ENCODE measurements around the gene EXOC3. TPM values are rescaled to one million over a fixed set of nuclear protein-coding genes. Genes with fewer than 3 reads are reported as not detected.

EXOC3 gene
- total RNA-seq, 1 donor from 2014 or later = 59.5 TPM

GRCh38 chr5:420632-421286, 22.2 kb upstream of the EXOC3 start:
- ATAC-seq (no peak), DNase-seq (peak; percentile 52)
- no peak overlapping the region for H3K4me3 ChIP-seq
- peaks cover 4% of the 10 kb centered on the region for H3K4me1 ChIP-seq
- intact Hi-C loops (cut with DNase I) = no loop called here
- H3K27ac ChIP-seq = no peak overlapping the region
- no peaks in the 10 kb centered on the region for H3K36me3 ChIP-seq
- H3K9me3 ChIP-seq = no peaks in the 10 kb centered on the region
- TF ChIP-seq, protein P1, sequence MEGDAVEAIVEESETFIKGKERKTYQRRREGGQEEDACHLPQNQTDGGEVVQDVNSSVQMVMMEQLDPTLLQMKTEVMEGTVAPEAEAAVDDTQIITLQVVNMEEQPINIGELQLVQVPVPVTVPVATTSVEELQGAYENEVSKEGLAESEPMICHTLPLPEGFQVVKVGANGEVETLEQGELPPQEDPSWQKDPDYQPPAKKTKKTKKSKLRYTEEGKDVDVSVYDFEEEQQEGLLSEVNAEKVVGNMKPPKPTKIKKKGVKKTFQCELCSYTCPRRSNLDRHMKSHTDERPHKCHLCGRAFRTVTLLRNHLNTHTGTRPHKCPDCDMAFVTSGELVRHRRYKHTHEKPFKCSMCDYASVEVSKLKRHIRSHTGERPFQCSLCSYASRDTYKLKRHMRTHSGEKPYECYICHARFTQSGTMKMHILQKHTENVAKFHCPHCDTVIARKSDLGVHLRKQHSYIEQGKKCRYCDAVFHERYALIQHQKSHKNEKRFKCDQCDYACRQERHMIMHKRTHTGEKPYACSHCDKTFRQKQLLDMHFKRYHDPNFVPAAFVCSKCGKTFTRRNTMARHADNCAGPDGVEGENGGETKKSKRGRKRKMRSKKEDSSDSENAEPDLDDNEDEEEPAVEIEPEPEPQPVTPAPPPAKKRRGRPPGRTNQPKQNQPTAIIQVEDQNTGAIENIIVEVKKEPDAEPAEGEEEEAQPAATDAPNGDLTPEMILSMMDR (IDR thresholded peaks at IDR 0.05) = no peak
- H3K27me3 ChIP-seq = no peaks in the 10 kb centered on the region

DNA sequence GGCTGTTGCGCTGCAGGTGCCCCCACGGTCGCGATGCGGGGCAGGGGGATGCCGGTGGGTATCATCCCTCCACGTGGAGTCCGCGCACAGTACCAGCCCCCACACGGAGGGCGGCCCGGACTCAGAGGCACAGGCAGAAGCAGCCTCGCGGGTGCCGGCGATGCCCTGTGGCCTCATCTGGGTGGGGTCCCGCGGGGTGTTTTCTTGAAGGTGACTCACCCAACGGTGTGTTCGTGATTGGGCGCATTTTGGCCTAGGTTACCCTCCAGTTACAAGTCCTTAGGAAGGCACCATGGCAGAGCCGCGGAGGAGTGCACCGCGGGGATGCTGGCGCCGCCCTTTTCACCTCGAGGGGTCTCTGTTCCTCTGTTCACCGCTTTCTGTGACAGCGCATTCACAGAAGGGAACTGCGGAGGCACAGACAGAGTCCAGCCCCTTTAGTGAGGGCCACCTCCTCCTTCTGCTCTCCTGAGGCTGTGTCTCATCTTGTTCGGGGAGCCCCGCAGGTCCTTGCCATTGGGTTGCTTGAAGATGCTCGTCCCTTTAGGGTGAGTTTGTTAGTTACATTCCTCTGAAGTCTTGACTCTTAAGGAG, 21.6 kb upstream of the EXOC3 start:
- intact Hi-C loops (cut with DNase I) = no loop called here
- TF ChIP-seq, protein P1 (IDR thresholded peaks at IDR 0.05) = no peak
- Histone ChIP-seq H3K9me3 (no peaks in the 10 kb centered on the region), H3K4me3 (no peak overlapping the region), H3K27ac (no peak overlapping the region), H3K36me3 (no peaks in the 10 kb centered on the region), H3K27me3 (no peaks in the 10 kb centered on the region), H3K4me1 (no peaks in the 10 kb centered on the region)
- ATAC-seq = no peak
- DNase-seq = peak; percentile 58

GRCh38 chr5:421901-422300, 21.1 kb upstream of the EXOC3 start:
- ATAC-seq = no peak
- intact Hi-C loops (cut with DNase I) = no loop called here
- H3K9me3 ChIP-seq = no peaks in the 10 kb centered on the region
- no peaks in the 10 kb centered on the region for H3K27me3 ChIP-seq
- H3K36me3 ChIP-seq = no peaks in the 10 kb centered on the region
- peak; percentile 60 for DNase-seq
- H3K4me1 ChIP-seq = no peaks in the 10 kb centered on the region
- H3K27ac ChIP-seq = no peak overlapping the region
- TF ChIP-seq, protein P1 (IDR thresholded peaks at IDR 0.05) = no peak
- no peak overlapping the region for H3K4me3 ChIP-seq

- H3K4me1 ChIP-seq = no peaks in the 10 kb centered on the region
- no peak overlapping the region for H3K4me3 ChIP-seq
- H3K36me3 ChIP-seq = no peaks in the 10 kb centered on the region
- ATAC-seq (no peak), DNase-seq (peak; percentile 56)
- no peaks in the 10 kb centered on the region for H3K27me3 ChIP-seq
- TF ChIP-seq, protein P1 (IDR thresholded peaks at IDR 0.05) = no peak
- no peak overlapping the region for H3K27ac ChIP-seq
- H3K9me3 ChIP-seq = no peaks in the 10 kb centered on the region
- intact Hi-C loops (cut with DNase I) = no loop called here
Observed at GRCh38 chr5:422323-423232, 20.4 kb upstream of the EXOC3 start.

DNA sequence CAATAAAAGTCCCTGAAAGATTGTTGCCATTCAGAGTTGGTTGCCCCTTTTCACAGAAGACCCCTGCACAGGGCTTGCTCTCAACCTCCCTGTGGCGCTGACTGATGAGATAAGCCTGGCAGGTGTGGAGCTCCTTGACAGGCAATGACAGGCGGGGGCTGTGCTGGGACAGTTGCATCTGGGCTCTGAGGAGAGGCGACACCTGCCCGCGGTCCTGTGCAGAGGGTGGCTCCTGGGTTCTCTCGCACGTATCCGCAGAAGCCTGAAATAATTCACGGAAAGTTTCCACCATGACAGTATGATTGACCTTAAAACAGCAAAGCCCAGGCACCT, 19.8 kb upstream of the EXOC3 start:
- DNase-seq (peak; percentile 58), ATAC-seq (no peak)
- Histone ChIP-seq H3K9me3 (no peaks in the 10 kb centered on the region), H3K4me1 (no peaks in the 10 kb centered on the region), H3K27me3 (no peaks in the 10 kb centered on the region), H3K4me3 (no peak overlapping the region), H3K36me3 (no peaks in the 10 kb centered on the region), H3K27ac (no peak overlapping the region)
- intact Hi-C loops (cut with DNase I) = no loop called here
- TF ChIP-seq, protein P1 (IDR thresholded peaks at IDR 0.05) = no peak

Measured in upper lobe of right lung (tissue), 1 donor.